T-helper 2 cell (primary cell): ENCODE measurements around the gene PCDH9.

Experiments
- DNase-seq, 5 experiments: peaks; one replicate each; pipeline versions ENCODE4 v3.0.0 to v3.0.0-alpha.2; 2012 to 2022
- total RNA-seq, 2 donors: gene quantifications; one replicate each; lab custom pipeline; 2026; lab: John Stamatoyannopoulos, UW

PCDH9 gene, protein sequence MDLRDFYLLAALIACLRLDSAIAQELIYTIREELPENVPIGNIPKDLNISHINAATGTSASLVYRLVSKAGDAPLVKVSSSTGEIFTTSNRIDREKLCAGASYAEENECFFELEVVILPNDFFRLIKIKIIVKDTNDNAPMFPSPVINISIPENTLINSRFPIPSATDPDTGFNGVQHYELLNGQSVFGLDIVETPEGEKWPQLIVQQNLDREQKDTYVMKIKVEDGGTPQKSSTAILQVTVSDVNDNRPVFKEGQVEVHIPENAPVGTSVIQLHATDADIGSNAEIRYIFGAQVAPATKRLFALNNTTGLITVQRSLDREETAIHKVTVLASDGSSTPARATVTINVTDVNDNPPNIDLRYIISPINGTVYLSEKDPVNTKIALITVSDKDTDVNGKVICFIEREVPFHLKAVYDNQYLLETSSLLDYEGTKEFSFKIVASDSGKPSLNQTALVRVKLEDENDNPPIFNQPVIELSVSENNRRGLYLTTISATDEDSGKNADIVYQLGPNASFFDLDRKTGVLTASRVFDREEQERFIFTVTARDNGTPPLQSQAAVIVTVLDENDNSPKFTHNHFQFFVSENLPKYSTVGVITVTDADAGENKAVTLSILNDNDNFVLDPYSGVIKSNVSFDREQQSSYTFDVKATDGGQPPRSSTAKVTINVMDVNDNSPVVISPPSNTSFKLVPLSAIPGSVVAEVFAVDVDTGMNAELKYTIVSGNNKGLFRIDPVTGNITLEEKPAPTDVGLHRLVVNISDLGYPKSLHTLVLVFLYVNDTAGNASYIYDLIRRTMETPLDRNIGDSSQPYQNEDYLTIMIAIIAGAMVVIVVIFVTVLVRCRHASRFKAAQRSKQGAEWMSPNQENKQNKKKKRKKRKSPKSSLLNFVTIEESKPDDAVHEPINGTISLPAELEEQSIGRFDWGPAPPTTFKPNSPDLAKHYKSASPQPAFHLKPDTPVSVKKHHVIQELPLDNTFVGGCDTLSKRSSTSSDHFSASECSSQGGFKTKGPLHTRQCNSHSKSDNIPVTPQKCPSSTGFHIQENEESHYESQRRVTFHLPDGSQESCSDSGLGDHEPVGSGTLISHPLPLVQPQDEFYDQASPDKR (N-terminal part only)
- total RNA-seq = 0 to 3.4 reads per million in 2 donors

DNA sequence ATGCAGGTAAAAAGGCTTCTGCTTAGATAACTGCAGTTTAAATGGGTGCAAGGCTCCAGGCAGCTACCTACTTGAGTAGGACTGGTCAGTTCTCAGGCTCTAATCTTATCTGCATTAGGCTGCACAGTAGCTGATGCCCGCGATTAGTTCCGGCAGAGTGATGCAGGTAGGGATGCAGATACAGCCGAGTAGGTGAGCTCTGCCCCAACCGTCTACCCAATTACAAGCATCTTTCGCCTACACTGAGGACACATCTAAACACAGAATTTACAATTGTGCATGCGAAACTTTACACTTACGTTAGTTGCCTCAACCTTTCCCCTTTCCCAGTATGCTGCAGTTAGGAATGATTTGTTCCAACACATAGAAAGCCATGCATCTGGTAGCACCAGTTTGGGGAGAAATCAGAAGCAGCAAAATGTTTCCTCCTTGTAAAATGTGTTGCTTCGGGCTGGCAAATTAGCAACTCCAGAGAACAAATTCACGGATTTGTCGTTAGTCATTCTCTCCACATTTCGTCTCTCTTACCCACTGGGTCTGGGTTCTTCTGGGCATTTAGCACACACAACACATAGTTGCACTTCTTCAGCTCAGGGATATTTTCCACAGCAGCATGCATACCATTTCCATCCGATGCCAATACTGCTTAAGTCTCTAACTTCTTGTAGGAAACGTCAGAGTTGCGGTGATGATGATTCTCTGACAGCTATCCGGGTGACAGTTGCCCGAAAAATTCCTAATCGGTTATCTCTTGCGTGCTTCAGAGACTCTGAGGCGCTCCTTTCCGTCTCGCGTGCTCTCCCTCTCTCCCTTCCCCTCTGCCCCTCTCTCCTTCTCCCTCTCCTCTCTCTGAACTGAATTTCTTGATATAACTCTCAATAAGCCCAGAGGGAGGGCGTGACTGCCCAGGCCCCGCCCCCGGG, at the start of gene PCDH9:
PCDH9 (minus strand) TSS at position 856 of the 923 bp plus-strand sequence. CDS start 1,896 bp downstream, outside the sequence.
- DNase-seq = no peak

DNA sequence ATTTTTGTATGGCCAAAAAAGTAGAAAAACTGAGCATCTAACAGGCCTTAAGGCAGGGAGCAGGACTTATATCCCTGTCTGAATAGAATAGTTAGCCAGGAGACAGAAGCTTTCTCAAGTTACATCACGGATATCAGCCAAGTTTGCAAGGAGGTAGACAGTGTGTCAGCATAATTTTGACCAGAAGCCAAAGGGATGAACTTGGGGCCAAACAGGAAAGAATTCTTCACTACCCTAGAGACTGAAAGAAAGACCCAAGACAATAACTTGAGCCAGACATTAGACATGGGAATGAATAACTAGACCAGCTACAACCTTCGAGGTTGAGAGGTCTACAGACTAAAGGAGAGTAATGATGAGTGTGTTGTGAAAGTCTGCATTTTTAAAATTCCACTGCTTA, 48.1 kb upstream of the PCDH9 start:
- DNase-seq = no peak

DNA sequence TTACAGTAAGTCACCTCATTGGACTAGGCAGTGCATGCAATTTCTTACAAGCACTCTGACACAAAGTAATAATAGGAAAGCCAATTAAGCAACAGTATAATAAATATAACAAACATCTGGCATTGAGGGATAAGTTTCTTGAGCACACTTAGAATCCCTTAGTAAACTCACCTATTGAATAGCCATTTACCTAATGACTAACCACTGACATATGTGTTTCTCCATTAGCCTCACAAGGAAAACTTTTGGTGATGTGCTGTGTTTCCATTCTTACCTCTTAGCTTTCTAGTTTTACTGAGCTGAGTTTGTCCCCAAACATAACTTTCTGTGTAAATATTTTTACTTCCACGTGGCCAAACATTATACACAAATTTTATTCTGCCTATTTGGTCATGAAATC, 47.4 kb upstream of the PCDH9 start:
- DNase-seq = no peak

DNA sequence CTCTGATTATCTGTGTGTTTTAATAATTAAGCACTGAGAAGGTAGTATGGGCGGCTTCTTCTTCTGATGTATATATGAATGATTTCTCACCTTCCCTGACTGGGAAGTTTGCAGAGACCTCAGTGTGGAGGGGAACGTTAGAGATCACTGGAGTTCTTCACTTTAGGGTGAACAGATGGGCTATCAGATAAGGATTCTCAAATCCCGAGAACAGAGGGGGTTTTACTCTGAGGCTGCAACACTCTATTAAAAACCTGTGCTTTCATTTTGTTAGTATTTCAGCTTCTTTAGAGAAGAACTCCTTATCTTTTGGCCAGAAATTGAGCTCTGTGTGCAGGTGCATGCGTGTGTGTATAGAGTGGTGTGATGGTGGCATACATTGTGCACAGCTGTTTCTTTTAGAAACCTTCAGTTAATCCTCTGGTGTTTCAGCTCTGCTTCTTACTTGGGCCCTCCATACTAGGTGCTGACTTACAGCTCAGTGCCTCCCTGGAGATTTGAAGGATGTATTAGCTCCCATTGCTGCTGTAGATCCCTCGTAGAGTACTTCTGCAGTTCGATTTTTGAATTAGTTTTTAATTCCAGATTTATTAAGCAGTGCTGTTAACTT, 45.3 kb upstream of the PCDH9 start:
- DNase-seq = no peak

DNA sequence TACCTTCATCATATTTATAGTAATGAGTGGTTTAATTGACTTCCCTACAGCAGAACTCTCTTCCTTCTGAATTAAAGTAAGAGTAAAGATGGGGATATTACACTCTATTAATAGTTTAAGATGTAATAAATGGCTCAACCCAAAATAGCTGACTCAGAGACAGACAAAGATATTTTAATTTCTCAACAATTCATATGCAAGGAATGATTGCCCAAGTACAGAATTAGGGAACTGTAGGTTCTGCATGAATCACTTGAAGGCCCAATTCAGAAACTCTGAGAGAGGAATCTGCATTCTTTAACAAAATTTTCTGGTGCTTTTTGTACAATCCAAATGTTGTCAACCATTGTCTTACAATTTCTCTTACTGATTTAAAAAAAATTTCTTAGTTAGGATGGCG, 42.9 kb upstream of the PCDH9 start:
- DNase-seq = no peak

DNA sequence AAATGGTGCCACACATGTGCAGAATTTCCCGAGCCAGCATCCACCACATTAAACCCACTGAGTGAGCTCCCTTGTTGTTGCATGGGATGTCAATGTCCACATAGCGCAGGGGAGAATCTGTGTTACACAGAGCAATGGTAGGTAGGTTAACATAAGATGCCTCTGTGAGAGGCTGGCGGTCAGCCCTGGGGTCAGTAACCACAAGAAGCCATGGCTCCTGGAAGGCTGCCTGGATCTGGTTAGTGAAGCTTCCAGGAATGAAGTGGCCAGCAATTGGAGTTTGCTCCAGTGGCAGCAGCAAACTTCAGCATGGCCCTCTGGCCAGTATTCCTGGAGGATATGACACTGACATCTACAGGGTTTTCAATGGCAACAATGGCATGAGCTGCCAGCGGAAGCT, 37.0 kb upstream of the PCDH9 start:
- DNase-seq = no peak

DNA sequence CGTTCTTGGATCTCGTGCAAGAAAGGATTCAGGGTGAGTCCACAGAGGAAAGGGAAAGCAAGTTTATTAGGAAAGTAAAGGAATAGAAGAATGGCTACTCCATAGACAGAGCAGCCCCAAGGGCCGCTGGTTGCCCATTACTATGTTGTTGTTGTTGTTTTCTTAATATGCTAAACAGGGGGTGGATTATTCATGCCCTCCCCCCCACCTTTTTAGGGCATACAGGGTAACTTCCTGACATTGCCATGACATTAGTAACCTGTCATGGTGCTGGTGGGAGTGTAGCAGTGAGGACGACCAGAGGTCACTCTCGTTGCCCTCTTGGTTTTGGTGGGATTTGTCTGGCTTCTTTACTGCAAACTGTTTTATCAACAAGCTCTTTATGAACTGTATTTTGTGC, 29.1 kb upstream of the PCDH9 start:
- DNase-seq = no peak

DNA sequence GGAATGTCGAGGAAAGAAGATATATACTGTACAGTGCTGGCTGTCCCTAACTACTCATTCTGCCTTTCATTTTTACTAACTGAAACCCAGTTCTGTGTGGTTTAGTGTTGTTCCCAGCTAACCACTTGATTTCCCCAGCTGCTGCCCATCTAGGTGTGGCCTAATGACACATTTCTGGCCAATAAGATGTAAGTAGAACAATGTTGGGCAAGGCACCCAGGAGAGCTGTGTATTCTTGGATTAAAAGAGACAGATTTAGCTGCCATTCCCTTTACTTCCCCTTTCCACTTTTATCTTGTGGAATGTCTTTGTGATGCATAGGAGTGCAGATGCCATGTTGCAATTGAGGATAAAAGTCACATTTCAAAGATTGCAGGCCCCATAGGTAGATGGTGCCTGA, 28.3 kb upstream of the PCDH9 start:
- DNase-seq = no peak

DNA sequence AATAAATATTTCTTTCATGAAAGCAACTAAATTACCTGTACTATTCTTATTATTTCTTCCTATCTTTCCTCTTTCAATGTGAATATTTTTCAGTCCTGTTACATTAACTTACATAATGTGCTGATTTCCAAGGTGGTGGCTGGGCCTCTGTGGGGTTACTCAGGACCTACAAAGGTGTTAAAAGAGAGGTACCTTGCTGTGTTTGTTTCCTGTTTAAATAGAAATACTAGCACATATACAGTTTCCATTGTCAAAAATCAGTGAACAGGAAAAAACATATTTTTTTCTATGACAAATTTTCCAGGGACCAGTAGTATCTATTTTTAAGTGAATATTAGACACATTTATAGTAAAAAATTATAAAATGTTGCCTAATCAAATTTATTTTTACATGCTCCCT, 8.7 kb upstream of the PCDH9 start:
- DNase-seq = no peak

DNA sequence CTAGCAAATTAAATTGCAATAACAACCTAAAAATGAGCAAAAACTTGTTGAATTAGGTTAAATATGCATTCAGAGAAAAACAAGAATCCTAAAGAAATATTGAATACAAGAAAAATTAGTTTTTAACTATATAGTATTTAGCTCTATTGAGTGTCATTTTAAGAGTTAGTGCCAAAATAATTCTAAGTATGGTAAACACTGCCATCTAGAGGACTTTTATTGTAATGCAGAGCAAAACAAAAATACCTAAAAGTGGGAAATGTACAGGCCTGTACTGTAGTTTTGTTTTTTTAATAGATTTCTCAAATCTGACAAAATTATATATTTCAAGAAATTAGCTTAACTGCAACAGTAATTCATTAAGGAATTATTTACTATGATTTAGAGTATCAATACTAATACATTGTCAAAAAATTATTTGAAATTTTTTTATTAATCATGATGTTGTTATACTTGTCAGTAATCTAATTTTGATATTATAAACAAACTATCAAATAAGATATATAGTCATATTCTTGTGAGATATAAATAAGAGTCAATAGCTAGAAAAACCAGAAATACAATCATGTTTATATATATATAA, 8.2 kb upstream of the PCDH9 start:
- DNase-seq = peak in 1 of 5 experiments; percentile 12

DNA sequence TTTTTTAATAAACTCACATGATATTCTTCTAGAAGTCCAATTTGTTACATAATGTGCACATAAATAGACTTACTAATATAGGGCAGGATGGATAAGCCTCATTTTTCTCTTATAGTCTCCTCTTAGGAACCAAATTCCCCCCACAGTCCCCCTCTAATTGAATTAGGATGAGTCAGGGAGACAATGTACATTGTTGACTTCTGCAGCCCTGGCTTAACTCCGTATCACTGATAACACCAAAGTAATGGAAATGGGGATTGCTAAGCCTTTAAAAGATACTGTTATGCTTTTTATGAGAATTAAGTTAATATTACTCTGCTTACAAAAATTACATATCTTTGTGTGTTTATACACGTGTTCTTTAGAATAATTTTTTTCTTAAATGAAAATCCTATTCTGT, 5.1 kb upstream of the PCDH9 start:
- DNase-seq = no peak

DNA sequence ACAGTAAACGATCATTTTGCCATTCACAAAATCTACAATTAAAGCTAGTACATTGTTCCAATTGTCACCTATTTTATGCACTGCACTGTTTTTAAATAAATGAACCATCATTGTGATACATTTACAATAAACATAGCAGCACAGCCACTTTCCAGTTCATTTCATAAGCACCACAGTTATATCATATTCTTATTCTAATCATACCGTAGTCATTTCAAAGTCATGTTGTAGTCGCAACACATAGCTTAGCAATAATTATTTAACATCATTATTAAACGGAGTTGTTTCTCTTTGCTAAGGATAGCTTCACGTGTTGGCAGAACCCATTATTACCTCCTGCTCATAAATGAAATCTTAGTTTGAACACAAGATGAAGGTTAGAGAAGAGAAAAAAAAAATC, 2.2 kb upstream of the PCDH9 start:
- no peak for DNase-seq

DNA sequence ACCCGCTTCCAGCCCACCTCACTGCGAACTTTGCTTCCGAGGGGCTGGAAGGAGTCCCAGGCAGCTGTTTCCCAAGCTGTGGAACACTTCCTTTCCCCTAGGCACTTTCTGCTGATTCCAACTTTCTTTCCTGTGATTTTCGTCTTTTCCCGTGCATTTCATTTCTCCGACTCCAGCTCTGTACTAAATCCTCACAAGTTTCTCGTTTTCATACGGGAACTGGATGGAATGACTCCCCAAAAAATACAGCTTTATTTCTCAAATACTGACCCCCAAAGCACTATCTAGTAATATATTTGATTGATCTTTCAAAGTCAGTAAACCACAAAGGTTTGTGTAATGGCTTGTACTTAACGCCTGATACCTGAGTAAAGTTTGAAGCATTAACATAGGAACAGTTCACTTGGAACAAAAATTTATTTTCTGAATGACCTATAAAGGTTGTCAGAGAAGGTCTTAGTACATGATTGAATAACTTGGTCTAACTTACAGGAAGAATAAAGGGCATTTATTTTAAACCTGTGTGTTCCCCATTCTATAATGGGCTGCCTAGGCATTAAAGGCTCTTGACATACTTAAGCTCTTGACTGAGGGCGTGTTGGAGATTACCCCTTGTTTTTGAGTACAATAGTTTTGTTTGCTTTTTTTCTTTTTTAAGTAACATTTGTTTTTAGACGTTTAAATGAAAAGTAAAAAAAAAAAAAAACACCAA, 1.3 kb upstream of the PCDH9 start:
- DNase-seq = no peak

DNA sequence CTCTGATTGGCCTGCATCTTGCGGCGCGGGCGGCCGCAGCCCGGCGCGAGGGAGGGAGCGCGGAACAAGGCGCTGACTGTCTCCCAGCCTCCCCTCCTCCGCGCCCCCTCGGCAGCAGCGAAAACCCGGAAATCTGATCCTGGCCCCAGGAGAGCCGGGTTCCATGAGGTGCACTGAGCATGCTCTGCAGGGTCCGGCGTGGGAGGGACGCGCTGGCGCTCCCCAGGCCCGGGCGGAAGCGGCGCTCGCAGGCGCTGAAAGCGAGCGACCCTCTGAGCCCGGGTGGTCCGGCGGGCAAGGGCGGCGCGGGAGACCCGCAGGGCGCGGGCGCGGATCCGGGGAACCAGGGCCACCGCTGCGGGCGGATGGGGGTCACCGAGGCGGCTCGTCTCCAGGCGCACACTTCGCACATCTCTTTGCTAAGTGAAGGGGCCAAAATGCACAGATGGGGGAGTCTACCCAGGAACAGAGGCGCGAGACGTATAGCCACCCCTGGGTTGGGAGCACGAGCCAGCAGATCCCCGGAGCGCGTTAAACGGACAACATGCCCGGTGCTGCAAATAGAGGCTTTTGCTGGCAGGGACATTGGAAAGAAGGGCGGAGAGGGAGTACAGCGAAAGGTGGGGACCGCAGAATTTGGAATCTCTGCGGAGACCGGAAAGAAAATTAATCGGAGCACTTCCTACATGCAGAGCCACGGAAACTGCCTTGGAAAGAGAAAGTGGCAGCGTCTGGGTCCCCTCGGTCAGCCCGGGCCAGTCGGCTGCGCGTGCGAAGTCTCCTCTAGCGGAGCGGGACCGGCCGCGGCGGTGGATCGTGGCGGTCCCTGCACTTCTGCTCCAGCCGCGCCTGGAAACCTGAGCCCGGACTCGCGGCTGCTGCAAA, 510 bp upstream of the PCDH9 start:
- DNase-seq = peak; percentile 27 to 90 (median 75)

DNA sequence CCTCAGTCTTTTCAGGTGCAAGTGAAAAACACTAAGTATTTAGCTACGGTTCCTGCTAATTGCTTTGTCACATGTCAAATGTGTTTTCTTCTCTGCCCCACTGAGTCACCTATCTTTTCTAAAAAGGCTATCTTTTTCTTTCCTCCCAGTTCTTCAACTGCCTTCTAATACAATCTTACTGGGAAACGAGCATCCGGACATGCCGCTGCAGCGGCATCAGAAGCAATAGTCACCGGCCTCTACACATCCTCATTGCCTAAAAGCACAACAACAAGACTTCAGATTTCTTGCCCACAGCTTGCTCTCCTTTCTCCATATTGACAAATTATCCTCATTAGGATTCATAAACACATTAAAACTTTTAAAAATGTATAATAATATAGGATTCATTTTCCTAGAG, 1.2 kb downstream of the PCDH9 start:
- no peak for DNase-seq

DNA sequence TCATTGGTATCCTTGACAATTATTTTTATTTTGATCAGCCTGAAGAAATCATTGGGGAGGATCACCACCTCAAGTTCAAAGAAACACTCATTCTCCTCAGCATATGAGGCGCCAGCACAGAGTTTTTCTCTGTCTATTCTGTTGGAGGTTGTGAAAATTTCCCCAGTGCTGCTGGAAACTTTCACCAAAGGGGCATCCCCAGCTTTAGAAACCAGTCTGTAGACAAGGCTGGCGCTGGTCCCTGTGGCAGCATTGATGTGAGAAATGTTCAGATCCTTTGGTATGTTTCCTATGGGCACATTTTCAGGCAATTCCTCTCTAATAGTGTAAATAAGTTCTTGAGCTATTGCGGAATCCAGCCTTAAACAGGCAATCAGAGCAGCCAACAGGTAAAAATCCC, 2.1 kb downstream of the PCDH9 start:
- no peak for DNase-seq

DNA sequence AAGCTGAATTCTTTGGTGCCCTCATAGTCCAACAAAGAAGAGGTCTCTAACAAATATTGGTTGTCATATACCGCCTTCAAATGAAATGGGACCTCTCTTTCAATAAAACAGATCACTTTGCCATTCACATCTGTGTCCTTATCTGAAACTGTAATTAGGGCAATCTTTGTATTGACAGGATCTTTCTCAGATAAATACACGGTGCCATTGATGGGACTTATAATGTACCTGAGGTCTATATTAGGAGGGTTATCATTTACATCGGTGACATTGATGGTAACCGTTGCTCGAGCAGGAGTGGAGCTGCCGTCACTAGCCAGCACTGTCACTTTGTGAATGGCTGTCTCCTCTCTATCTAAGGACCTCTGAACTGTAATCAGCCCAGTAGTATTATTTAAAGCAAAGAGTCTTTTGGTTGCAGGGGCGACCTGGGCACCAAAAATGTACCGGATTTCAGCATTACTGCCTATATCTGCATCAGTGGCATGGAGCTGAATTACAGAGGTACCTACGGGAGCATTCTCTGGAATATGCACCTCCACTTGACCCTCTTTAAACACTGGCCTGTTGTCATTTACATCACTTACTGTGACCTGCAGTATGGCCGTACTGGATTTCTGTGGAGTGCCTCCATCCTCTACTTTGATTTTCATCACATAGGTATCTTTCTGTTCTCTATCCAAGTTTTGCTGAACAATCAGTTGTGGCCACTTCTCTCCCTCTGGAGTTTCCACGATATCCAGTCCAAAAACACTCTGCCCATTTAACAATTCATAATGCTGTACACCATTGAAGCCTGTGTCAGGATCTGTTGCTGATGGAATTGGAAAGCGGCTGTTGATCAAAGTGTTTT, 2.8 kb downstream of the PCDH9 start:
- no peak for DNase-seq

DNA sequence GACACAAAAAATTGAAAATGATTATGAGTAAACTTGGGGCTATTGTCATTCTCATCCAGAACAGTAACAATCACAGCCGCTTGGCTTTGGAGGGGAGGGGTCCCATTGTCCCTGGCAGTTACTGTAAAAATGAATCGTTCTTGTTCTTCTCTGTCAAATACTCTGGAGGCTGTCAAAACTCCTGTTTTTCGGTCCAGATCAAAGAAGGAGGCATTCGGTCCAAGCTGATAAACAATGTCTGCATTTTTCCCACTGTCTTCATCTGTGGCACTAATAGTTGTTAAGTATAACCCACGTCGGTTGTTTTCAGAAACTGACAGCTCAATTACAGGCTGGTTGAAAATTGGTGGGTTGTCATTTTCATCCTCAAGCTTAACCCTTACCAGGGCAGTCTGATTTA, 3.4 kb downstream of the PCDH9 start:
- DNase-seq = no peak
